Lower leg skin (tissue), 3 donors: Measurements from ENCODE around the gene OGN.

Experiments used
- POLR2A ChIP-seq, 2 donors: fragments of 450-650 bp; IDR thresholded peaks; one replicate each; pipeline ENCODE4 v1.6.1; 2016 to 2017; ENCODE audit warnings: antibody characterized with exemption in 2 of 2, mild to moderate bottlenecking in 1 of 2, moderate library complexity in 1 of 2
- TF ChIP-seq, protein P1 (sequence below), 3 donors: fragments of 450-650 bp; IDR thresholded peaks; one replicate each; pipeline ENCODE4 v1.5.1; 2016; ENCODE audit warnings: antibody characterized with exemption in 3 of 3, mild to moderate bottlenecking in 3 of 3, moderate library complexity in 2 of 3

DNA sequence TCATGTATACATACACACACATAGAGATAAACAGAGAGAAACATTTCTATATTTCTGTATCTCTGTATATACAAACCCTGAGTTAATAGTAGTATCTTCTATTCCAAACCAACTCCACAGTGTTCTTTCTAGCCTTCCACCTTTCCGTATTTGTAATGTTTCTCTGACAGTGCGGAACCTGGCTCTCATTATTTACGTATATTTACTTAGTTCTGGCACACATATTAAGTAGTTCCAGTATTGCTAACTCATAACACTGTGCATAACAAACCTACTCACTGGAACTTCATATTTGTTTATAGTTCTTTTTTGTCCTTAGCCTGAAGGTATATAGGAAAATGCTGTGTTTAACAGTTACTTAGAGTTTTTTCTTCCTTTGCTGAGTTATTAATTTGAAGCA is 6.5 kb downstream of the OGN start:
- TF ChIP-seq POLR2A (IDR thresholded peaks at IDR 0.05): no peak
- TF ChIP-seq, protein P1, sequence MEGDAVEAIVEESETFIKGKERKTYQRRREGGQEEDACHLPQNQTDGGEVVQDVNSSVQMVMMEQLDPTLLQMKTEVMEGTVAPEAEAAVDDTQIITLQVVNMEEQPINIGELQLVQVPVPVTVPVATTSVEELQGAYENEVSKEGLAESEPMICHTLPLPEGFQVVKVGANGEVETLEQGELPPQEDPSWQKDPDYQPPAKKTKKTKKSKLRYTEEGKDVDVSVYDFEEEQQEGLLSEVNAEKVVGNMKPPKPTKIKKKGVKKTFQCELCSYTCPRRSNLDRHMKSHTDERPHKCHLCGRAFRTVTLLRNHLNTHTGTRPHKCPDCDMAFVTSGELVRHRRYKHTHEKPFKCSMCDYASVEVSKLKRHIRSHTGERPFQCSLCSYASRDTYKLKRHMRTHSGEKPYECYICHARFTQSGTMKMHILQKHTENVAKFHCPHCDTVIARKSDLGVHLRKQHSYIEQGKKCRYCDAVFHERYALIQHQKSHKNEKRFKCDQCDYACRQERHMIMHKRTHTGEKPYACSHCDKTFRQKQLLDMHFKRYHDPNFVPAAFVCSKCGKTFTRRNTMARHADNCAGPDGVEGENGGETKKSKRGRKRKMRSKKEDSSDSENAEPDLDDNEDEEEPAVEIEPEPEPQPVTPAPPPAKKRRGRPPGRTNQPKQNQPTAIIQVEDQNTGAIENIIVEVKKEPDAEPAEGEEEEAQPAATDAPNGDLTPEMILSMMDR (IDR thresholded peaks at IDR 0.05): no peak
